ENCODE measurements around the gene PTPRM.

DNA sequence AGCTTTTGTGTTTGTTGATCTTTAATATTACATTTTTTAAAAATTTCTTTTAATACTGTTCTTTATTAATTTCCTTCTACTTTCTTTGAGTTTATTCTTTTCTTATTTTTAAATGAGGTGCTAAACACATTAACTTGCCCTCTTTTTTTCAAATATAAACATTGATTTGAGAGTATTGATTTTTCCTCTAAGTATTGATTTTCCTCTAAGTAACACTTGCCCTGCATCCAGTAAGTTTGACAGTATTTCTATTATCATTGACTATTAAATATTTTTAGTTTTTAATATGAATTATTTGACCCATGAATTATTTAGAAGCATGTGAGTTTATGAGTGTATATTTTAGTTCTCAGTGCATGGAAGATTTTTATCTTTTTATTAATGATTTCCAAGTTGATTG is 705.1 kb downstream of the PTPRM start:
- TF ChIP-seq, protein P1, sequence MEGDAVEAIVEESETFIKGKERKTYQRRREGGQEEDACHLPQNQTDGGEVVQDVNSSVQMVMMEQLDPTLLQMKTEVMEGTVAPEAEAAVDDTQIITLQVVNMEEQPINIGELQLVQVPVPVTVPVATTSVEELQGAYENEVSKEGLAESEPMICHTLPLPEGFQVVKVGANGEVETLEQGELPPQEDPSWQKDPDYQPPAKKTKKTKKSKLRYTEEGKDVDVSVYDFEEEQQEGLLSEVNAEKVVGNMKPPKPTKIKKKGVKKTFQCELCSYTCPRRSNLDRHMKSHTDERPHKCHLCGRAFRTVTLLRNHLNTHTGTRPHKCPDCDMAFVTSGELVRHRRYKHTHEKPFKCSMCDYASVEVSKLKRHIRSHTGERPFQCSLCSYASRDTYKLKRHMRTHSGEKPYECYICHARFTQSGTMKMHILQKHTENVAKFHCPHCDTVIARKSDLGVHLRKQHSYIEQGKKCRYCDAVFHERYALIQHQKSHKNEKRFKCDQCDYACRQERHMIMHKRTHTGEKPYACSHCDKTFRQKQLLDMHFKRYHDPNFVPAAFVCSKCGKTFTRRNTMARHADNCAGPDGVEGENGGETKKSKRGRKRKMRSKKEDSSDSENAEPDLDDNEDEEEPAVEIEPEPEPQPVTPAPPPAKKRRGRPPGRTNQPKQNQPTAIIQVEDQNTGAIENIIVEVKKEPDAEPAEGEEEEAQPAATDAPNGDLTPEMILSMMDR (IDR thresholded peaks at IDR 0.05), result no peak
- TF ChIP-seq POLR2A (IDR thresholded peaks at IDR 0.05), result no peak
